Heart right ventricle (tissue), 16 donors: ENCODE measurements around the gene PLRG1. TPM values are rescaled to one million over a fixed set of nuclear protein-coding genes. Genes with fewer than 3 reads are reported as not detected.

Experiments used
- ATAC-seq, 8 donors: fragments of 200-7000 bp; cut with Tn5 transposase; one replicate each; pipeline ENCODE4 v1.9.1; 2020; ENCODE audit warnings: mild to moderate bottlenecking in 8 of 8, moderate library complexity in 8 of 8, moderate number of reproducible peaks in 1 of 8
- DNase-seq, 2 donors: peaks; one replicate each; pipeline ENCODE4 v3.0.0-alpha.2; 2020
- H3K27ac ChIP-seq, 10 donors: fragments of 200-600 bp; sonication (generic) in 2 of 10; one replicate each; pipeline versions ENCODE4 v1.5.0 to v1.8.0; 2020 to 2022; ENCODE audit warnings: mild to moderate bottlenecking in 3 of 10
- H3K27me3 ChIP-seq, 7 donors: fragments of 200-600 bp; one replicate each; pipeline ENCODE4 v1.8.0; 2021 to 2022; ENCODE audit warnings: mild to moderate bottlenecking in 2 of 7
- H3K36me3 ChIP-seq, 9 donors: fragments of 200-600 bp; sonication (generic) in 1 of 9; one replicate each; pipeline versions ENCODE4 v1.5.0 to v1.8.0; 2020 to 2022; ENCODE audit warnings: mild to moderate bottlenecking in 2 of 9
- H3K4me1 ChIP-seq, 9 donors: fragments of 200-600 bp; sonication (generic) in 1 of 9; one replicate each; pipeline versions ENCODE4 v1.5.0 to v1.8.0; 2020 to 2022; ENCODE audit warnings: mild to moderate bottlenecking in 4 of 9
- H3K4me3 ChIP-seq, 10 donors: fragments of 200-600 bp; sonication (generic) in 2 of 10; one replicate each; pipeline versions ENCODE4 v1.5.0 to v1.8.0; 2020 to 2022; ENCODE audit warnings: mild to moderate bottlenecking in 7 of 10, moderate library complexity in 2 of 10
- H3K9me3 ChIP-seq, 11 donors: fragments of 200-600 bp in 10 of 11; sonication (generic) in 2 of 11; one replicate each; pipeline versions ENCODE4 v1.5.0 to v1.8.0; 2013 to 2022; ENCODE audit warnings: mild to moderate bottlenecking in 2 of 11, control low read depth in 1 of 11, moderate library complexity in 1 of 11
- CTCF ChIP-seq, 9 donors: fragments of 200-600 bp; sonication (generic) in 2 of 9; IDR thresholded peaks; one replicate each; pipeline versions ENCODE4 v1.5.0 to v1.8.0; 2021 to 2022; ENCODE audit warnings: antibody characterized with exemption in 9 of 9, mild to moderate bottlenecking in 5 of 9, moderate library complexity in 1 of 9
- WGBS, 2 donors: extraction: QIAGEN DNeasy Blood & Tissue Kit; methylation state at CpG; one replicate each; pipeline ENCODE4 v1.1.7; 2013; ENCODE audit warnings: inconsistent platforms in 1 of 2; 5-methylcytosine and 5-hydroxymethylcytosine counted together
- intact Hi-C, 10 donors: fragments of 100-400 bp; cut with DNase I; formaldehyde crosslinking; loops; one replicate each; pipeline versions ENCODE4 v1.11.1 to v1.14.2; 2022
- polyA plus RNA-seq, 2 donors: library from polyadenylated mRNA; stranded (reverse); fragments of 200-250 nt; gene quantifications; one replicate each; pipeline ENCODE4 v1.2.3, GENCODE V29; 2013
- total RNA-seq, 10 donors: library from RNA; stranded (reverse); fragmentation: NEBNext Ultra II Directional in 3 of 10; extraction: Animal tissue kit (Norgen Biotek cat#: 25700) in 3 of 10; gene quantifications; one replicate each; pipeline versions ENCODE4 v1.2.1 to v1.2.4, GENCODE V29; 2021 to 2023
- donor health status: Arrhythmogenic right ventricular cardiomyopathy.
- donor health status: ischemic (EF 13 %, LVEDD 7.1; RV severe dilation, severe dysfunction).
- donor health status: healthy with polysubstance abuse.
- donor health status: DM: no; HTN: yes; CAD: no.
- donor health status: DM: no; HTN: no; CAD: no.
- donor health status: ischemic (EF 25% LVEDD 6.9; RV normal size, moderate dysfunction).
- donor health status: ischemic (EF 25% LVEDD 5.7; RV mildly dilated, moderate dysfunction).
- donor health status: healthy.
- donor health status: DM: yes; HTN: yes; CAD: no.
- donor health status: Ischemic cardiomyopathy.
- donor health status: ischemic (EF 35%, LVEDD 5.7; RV mildly dilated, moderate dysfunction).
- donor health status: nonischemic (EF 11% LVEDD 7.7; RV severe dilation, severe dysfunction).
- donor health status: DM: yes; HTN: yes; CAD: no.
- donor health status: PGD.
- donor health status: ischemic (EF 29% LVEDD 5.4; RV normal size, mild dysfunction).
- donor health status: nonischemic (EF 23%, LVEDD 6.1; RV moderate dilation, normal function).

Gene PLRG1
- total and polyA plus RNA-seq, 12 donors: 33.4 to 49.1 (median 41.4) TPM

DNA sequence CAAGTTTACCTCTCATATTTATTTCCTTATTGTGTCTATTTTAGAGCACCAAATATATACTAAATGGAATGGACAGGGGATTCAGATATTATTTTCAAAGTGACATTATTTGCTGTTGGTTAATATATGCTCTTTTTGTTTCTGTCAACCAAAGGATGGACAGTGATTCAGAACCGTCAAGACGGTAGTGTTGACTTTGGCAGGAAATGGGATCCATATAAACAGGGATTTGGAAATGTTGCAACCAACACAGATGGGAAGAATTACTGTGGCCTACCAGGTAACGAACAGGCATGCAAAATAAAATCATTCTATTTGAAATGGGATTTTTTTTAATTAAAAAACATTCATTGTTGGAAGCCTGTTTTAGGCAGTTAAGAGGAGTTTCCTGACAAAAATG, 18.8 kb upstream of the PLRG1 start:
- DNase-seq (no peak), ATAC-seq (no peak)
- Histone ChIP-seq H3K9me3 (no peaks in the 10 kb centered on the region), H3K4me3 (no peak overlapping the region), H3K27me3 (peaks cover 0 to 6% (median 0%) of the 10 kb centered on the region in 7 donors), H3K36me3 (no peaks in the 10 kb centered on the region), H3K27ac (no peak overlapping the region), H3K4me1 (no peaks in the 10 kb centered on the region)
- no peak for TF ChIP-seq CTCF (IDR thresholded peaks at IDR 0.05)
- intact Hi-C loops: no loop called here
- 54 to 57% methylated on average over 3 of the region's 3 CpGs for WGBS, 2 donors

GRCh38 chr4:154566639-154567204, 16.5 kb upstream of the PLRG1 start:
- Histone ChIP-seq H3K4me1 (no peaks in the 10 kb centered on the region), H3K27ac (no peak overlapping the region), H3K9me3 (no peaks in the 10 kb centered on the region), H3K27me3 (peaks cover 0 to 3% (median 0%) of the 10 kb centered on the region in 7 donors), H3K4me3 (no peak overlapping the region), H3K36me3 (no peaks in the 10 kb centered on the region)
- intact Hi-C loops: no loop called here
- no peak for ATAC-seq
- TF ChIP-seq CTCF (IDR thresholded peaks at IDR 0.05): no peak
- WGBS, 2 donors: 72 to 76% methylated on average over 5 of the region's 5 CpGs
- no peak for DNase-seq

DNA sequence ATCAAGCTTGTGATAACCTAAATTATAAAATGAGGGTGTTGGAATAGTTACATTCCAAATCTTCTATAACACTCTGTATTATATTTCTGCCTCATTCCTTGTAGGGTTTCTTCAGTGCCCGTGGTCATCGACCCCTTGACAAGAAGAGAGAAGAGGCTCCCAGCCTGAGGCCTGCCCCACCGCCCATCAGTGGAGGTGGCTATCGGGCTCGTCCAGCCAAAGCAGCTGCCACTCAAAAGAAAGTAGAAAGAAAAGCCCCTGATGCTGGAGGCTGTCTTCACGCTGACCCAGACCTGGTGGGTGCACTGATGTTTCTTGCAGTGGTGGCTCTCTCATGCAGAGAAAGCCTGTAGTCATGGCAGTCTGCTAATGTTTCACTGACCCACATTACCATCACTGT, 15.5 kb upstream of the PLRG1 start:
- no peaks in the 10 kb centered on the region for H3K9me3 ChIP-seq
- intact Hi-C loops: no loop called here
- H3K4me1 ChIP-seq: no peaks in the 10 kb centered on the region
- peaks cover 0 to 3% (median 0%) of the 10 kb centered on the region in 7 donors for H3K27me3 ChIP-seq
- ATAC-seq (no peak), DNase-seq (no peak)
- no peak overlapping the region for H3K4me3 ChIP-seq
- 86 to 88% methylated on average over 6 of the region's 6 CpGs for WGBS, 2 donors
- no peaks in the 10 kb centered on the region for H3K36me3 ChIP-seq
- H3K27ac ChIP-seq: no peak overlapping the region
- TF ChIP-seq CTCF (IDR thresholded peaks at IDR 0.05): no peak

DNA sequence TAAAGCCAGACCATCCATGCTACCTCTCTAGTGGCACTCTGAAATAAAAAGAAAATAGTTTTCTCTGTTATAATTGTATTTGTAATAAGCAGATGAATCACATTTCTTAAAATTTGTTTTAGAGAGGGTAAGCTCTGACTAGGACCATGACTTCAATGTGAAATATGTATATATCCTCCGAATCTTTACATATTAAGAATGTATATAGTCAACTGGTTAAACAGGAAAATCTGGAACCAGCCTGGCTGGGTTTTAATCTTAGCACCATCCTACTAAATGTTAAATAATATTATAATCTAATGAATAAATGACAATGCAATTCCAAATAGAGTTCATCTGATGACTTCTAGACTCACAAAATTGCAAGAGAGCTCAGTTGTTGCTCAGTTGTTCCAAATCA, 14.1 kb upstream of the PLRG1 start:
- H3K36me3 ChIP-seq: no peaks in the 10 kb centered on the region
- H3K27me3 ChIP-seq: peaks cover 0 to 3% (median 0%) of the 10 kb centered on the region in 7 donors
- 88 to 89% methylated on average over 1 of the region's 1 CpG for WGBS, 2 donors
- no peak overlapping the region for H3K27ac ChIP-seq
- no peak for TF ChIP-seq CTCF (IDR thresholded peaks at IDR 0.05)
- H3K9me3 ChIP-seq: no peaks in the 10 kb centered on the region
- no peak overlapping the region for H3K4me3 ChIP-seq
- DNase-seq: no peak
- no peak for ATAC-seq
- no peaks in the 10 kb centered on the region for H3K4me1 ChIP-seq
- intact Hi-C loops: no loop called here
